ENCODE results near the gene CP.

The CP gene

GRCh38 chr3:149215515-149215914 is 6.1 kb downstream of the CP start:
- TF ChIP-seq, protein P1, sequence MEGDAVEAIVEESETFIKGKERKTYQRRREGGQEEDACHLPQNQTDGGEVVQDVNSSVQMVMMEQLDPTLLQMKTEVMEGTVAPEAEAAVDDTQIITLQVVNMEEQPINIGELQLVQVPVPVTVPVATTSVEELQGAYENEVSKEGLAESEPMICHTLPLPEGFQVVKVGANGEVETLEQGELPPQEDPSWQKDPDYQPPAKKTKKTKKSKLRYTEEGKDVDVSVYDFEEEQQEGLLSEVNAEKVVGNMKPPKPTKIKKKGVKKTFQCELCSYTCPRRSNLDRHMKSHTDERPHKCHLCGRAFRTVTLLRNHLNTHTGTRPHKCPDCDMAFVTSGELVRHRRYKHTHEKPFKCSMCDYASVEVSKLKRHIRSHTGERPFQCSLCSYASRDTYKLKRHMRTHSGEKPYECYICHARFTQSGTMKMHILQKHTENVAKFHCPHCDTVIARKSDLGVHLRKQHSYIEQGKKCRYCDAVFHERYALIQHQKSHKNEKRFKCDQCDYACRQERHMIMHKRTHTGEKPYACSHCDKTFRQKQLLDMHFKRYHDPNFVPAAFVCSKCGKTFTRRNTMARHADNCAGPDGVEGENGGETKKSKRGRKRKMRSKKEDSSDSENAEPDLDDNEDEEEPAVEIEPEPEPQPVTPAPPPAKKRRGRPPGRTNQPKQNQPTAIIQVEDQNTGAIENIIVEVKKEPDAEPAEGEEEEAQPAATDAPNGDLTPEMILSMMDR (IDR thresholded peaks at IDR 0.05): no peak
- TF ChIP-seq ZFX (IDR thresholded peaks at IDR 0.05; ENCODE audit: borderline replicate concordance): no peak
- no peak overlapping the region for H3K27ac ChIP-seq

DNA sequence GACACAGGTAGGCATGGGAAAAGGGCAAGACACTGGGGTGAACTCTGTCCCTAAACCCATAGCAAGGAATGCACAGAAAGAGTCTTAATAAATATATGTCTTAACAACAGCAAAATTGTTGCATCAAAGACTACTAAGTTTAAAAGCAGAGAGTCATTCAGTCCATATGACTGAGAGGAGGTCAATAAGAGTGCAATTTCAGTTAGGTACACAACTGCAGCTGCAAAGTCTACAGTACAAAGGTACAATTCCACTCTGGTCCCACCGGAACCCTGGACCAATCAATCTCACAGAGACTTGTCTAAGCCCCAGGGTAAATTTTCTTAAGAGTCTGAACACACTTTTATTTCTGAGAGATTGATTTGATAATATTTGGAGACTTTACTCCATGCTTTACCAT is 6.9 kb downstream of the CP start:
- H3K27ac ChIP-seq: no peak overlapping the region

GRCh38 chr3:149212386-149212785 is 9.2 kb downstream of the CP start:
- TF ChIP-seq ZFX (IDR thresholded peaks at IDR 0.05; ENCODE audit: borderline replicate concordance): no peak
- TF ChIP-seq, protein P1 (IDR thresholded peaks at IDR 0.05): no peak
- no peak overlapping the region for H3K27ac ChIP-seq

More for the DNA sequence above, 6.9 kb downstream of the CP start:
- TF ChIP-seq, protein P1 (IDR thresholded peaks at IDR 0.05): no peak
- no peak for TF ChIP-seq ZFX (IDR thresholded peaks at IDR 0.05; ENCODE audit: borderline replicate concordance)

DNA sequence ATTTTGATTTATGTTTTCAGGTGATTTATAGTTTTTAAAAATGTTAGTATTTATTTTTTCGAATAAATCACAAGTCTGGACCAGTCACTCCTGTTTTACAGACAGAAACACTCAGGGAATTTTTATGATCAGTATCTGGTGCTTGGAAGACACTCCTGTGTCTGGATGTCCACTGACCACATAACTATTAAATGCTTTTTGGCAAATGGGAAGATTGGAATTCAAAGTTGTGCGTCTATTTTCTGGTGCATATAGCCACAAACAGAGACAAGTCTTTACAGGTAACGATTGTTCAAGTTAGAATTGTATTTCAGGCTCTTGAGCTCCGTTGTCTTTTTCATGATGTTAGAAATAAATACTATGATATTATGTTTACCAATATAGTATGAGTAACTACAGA is 12.2 kb downstream of the CP start:
- TF ChIP-seq ZFX (IDR thresholded peaks at IDR 0.05; ENCODE audit: borderline replicate concordance): no peak
- TF ChIP-seq, protein P1 (IDR thresholded peaks at IDR 0.05): no peak
- H3K27ac ChIP-seq: no peak overlapping the region

- H3K27ac ChIP-seq: no peak overlapping the region
- TF ChIP-seq ZFX (IDR thresholded peaks at IDR 0.05; ENCODE audit: borderline replicate concordance): no peak
- TF ChIP-seq, protein P1 (IDR thresholded peaks at IDR 0.05): no peak
Observed at GRCh38 chr3:149207475-149207874, 14.2 kb downstream of the CP start.

DNA sequence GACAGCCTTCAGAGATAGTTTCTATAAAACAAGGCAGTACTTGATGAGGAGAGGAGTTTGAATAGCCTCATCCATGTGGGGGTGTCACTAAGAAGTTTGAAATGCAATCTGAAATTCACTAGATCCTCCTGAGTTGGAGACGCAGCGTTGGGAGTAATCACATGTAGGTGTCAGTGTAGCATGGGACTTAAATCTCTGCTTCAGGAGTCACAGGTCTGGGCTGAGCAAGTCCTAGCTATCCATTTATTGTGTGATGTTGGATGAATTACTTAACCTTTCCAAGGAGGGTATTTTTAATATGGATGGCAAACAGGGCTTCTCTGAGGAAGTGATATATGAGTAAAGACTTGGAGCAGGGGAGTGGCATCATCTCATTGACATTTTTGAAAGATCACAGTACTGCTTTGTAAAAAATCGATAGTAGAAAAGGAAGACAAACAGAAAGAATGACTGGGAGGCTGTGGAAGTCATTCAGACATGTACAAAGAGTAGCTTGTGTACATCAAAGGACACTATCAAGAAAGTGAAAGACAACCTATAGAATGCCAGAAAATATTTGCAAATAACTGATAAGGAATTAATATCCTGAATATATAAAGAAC is 17.1 kb downstream of the CP start:
- H3K27ac ChIP-seq: no peak overlapping the region
- TF ChIP-seq ZFX (IDR thresholded peaks at IDR 0.05; ENCODE audit: borderline replicate concordance): no peak
- TF ChIP-seq, protein P1 (IDR thresholded peaks at IDR 0.05): no peak

DNA sequence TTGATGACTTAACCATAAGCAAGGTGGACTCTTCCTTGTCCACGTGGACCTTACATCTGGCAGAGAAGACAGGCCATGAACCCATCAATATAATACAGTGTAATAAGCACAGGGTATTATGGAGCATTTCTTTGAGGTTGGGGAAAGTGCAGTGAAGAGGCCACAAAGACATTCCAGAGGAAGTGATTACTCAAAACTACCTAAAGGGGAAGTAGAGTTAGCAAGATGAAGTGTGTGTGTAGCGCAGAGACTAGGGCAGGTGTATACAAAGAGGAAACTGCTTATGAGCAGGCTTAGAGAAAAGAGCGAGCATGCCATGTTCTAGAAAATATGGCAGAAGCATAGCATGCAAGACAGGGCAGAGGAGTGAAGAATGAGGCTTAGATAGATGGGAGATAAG is 17.9 kb downstream of the CP start:
- TF ChIP-seq, protein P1 (IDR thresholded peaks at IDR 0.05): no peak
- no peak for TF ChIP-seq ZFX (IDR thresholded peaks at IDR 0.05; ENCODE audit: borderline replicate concordance)
- H3K27ac ChIP-seq: no peak overlapping the region

All from 22Rv1 (cell line).